ENCODE data around the gene NEMP1.

GRCh38 chr12:57027805-57028153 lies 50.8 kb downstream of the NEMP1 start:
- no peak for TF ChIP-seq POLR2A (IDR thresholded peaks at IDR 0.05; ENCODE audit: low read length)
- TF ChIP-seq ESRRA (IDR thresholded peaks at IDR 0.05; ENCODE audit: borderline replicate concordance, low read length): no peak
- TF ChIP-seq CHD4 (IDR thresholded peaks at IDR 0.05; ENCODE audit: borderline replicate concordance): no peak
